ENCODE measurements around the gene DOCK1. TPM values are rescaled to one million over a fixed set of nuclear protein-coding genes. Genes with fewer than 3 reads are reported as not detected.

DOCK1 gene
- total RNA-seq, 2 donors from 2014 or later = 72.4 to 89.3 TPM

DNA sequence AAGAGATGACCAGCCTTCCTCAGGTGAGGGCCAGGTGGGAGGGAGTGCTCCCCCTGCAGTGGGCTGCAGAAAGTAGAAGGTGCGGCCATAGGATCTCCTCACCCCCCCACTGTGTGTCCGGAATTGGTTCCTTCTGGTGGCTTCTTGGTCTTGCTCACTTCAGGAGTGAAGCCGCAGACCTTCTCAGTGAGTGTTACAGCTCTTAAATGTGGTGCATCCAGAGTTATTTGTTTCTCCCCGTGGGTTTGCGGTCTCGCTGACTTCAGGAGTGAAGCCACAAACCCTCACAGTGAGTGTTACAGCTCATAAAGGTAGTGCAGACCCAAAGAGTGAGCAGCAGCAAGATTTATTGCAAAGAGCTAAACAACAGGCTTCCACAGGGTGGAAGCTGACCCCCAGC lies 553.6 kb downstream of the DOCK1 start:
- Mint-ChIP-seq H3K9me3 (peaks cover 13% of the 10 kb centered on the region), H3K4me1 (no peaks in the 10 kb centered on the region), H3K27me3 (ENCODE audit: insufficient read depth) (no peaks in the 10 kb centered on the region), H3K27ac (no peak overlapping the region), H3K4me3 (no peak overlapping the region), H3K36me3 (ENCODE audit: low read depth) (peaks cover 12% of the 10 kb centered on the region)
- H3K4me1 ChIP-seq (ENCODE audit: control insufficient read depth, insufficient read depth, low read length) = no peaks in the 10 kb centered on the region
- no peak overlapping the region for H3K9ac ChIP-seq (ENCODE audit: extremely low read depth, low read length, poor library complexity, severe bottlenecking)
- no peak overlapping the region for H3K27ac ChIP-seq (ENCODE audit: low read depth, low read length)
- peak; percentile 31 for DNase-seq
- TF ChIP-seq, protein P1, sequence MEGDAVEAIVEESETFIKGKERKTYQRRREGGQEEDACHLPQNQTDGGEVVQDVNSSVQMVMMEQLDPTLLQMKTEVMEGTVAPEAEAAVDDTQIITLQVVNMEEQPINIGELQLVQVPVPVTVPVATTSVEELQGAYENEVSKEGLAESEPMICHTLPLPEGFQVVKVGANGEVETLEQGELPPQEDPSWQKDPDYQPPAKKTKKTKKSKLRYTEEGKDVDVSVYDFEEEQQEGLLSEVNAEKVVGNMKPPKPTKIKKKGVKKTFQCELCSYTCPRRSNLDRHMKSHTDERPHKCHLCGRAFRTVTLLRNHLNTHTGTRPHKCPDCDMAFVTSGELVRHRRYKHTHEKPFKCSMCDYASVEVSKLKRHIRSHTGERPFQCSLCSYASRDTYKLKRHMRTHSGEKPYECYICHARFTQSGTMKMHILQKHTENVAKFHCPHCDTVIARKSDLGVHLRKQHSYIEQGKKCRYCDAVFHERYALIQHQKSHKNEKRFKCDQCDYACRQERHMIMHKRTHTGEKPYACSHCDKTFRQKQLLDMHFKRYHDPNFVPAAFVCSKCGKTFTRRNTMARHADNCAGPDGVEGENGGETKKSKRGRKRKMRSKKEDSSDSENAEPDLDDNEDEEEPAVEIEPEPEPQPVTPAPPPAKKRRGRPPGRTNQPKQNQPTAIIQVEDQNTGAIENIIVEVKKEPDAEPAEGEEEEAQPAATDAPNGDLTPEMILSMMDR (conservative IDR thresholded peaks at IDR 0.05) = no peak
- WGBS, 2 experiments (ENCODE audit: insufficient coverage in 1 of 2, insufficient read length in 1 of 2) = 83 to 85% methylated on average over 4 to 6 of the region's 6 CpGs
- no peaks in the 10 kb centered on the region for H3K36me3 ChIP-seq (ENCODE audit: control insufficient read depth, insufficient read depth, low read length)
- no peaks in the 10 kb centered on the region for H3K9me3 ChIP-seq (ENCODE audit: control insufficient read depth, low read length)
- H3K4me3 ChIP-seq (ENCODE audit: low read length) = no peak overlapping the region
- no peaks in the 10 kb centered on the region for H3K27me3 ChIP-seq (ENCODE audit: control insufficient read depth, insufficient read depth, low read length, poor library complexity, severe bottlenecking)

DNA sequence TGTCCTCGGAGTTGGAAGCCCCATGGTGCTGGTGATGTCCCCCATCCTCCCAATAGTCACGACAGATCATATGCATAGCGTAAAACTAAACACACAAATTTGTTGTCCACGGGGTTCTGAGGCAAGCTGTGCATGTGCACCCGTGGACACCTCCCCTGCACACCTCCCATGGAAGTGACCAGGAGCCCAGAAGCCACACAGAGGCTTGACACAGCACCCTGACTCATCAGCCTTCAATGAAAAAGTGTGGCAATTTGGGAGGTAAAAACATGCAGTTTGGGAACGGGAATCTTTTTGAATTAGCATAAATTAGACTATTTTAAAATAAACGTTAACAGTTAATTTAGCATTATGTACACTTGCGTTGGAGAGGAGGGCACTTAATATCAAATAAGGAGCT lies 554.7 kb downstream of the DOCK1 start:
- no peaks in the 10 kb centered on the region for H3K27me3 ChIP-seq (ENCODE audit: control insufficient read depth, insufficient read depth, low read length, poor library complexity, severe bottlenecking)
- Mint-ChIP-seq H3K9me3 (peaks cover 13% of the 10 kb centered on the region), H3K4me1 (no peaks in the 10 kb centered on the region), H3K4me3 (no peak overlapping the region), H3K27ac (no peak overlapping the region), H3K36me3 (ENCODE audit: low read depth) (peaks cover 12% of the 10 kb centered on the region), H3K27me3 (ENCODE audit: insufficient read depth) (no peaks in the 10 kb centered on the region)
- H3K9ac ChIP-seq (ENCODE audit: extremely low read depth, low read length, poor library complexity, severe bottlenecking) = no peak overlapping the region
- no peaks in the 10 kb centered on the region for H3K9me3 ChIP-seq (ENCODE audit: control insufficient read depth, low read length)
- H3K4me1 ChIP-seq (ENCODE audit: control insufficient read depth, insufficient read depth, low read length) = no peaks in the 10 kb centered on the region
- TF ChIP-seq, protein P1 (conservative IDR thresholded peaks at IDR 0.05) = no peak
- WGBS, 2 experiments (ENCODE audit: insufficient coverage in 1 of 2, insufficient read length in 1 of 2) = 84 to 85% methylated on average over 6 to 8 of the region's 8 CpGs
- H3K27ac ChIP-seq (ENCODE audit: low read depth, low read length) = no peak overlapping the region
- DNase-seq = no peak
- H3K4me3 ChIP-seq (ENCODE audit: low read length) = no peak overlapping the region
- no peaks in the 10 kb centered on the region for H3K36me3 ChIP-seq (ENCODE audit: control insufficient read depth, insufficient read depth, low read length)

DNA sequence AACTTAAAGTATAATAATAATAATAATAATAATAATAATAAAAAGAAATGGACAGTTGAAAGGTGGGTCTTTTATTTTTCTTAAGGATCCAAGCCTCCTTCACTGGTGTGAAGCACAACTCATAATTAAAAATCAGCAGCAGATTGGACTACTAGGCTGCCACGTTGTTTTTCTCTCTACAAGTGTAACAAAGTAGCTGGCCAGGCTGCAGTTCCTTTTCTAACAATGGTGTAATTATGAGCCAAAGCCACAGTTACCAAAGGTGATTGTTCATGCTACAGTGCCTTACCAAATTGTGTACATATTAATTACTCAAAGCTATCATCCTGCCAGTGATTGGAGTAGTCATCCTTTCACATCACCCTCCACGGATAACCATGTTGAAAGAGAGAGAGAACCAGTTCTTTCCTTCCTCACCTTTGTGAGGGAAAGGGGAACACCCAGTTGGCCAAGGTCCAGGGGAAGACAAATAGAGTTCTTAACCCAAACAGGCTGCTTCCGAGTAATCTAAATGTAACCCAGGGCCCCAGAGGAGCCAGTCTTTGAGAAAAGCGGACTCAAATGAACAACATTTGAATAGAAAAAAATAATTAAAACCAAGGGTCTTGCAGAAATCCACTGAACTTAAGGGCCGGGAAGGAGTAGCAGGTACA lies 557.5 kb downstream of the DOCK1 start:
- Histone ChIP-seq H3K4me3 (ENCODE audit: low read length) (no peak overlapping the region), H3K27ac (ENCODE audit: low read depth, low read length) (no peak overlapping the region), H3K4me1 (ENCODE audit: control insufficient read depth, insufficient read depth, low read length) (no peaks in the 10 kb centered on the region), H3K27me3 (ENCODE audit: control insufficient read depth, insufficient read depth, low read length, poor library complexity, severe bottlenecking) (no peaks in the 10 kb centered on the region), H3K9me3 (ENCODE audit: control insufficient read depth, low read length) (no peaks in the 10 kb centered on the region), H3K9ac (ENCODE audit: extremely low read depth, low read length, poor library complexity, severe bottlenecking) (no peak overlapping the region), H3K36me3 (ENCODE audit: control insufficient read depth, insufficient read depth, low read length) (no peaks in the 10 kb centered on the region)
- Mint-ChIP-seq H3K36me3 (ENCODE audit: low read depth) (peaks cover 3% of the 10 kb centered on the region), H3K4me3 (no peak overlapping the region), H3K4me1 (no peaks in the 10 kb centered on the region), H3K9me3 (peaks cover 13% of the 10 kb centered on the region), H3K27ac (no peak overlapping the region), H3K27me3 (ENCODE audit: insufficient read depth) (no peaks in the 10 kb centered on the region)
- TF ChIP-seq, protein P1 (conservative IDR thresholded peaks at IDR 0.05) = no peak
- 90 to 96% methylated on average over 3 to 5 of the region's 5 CpGs for WGBS, 2 experiments (ENCODE audit: insufficient coverage in 1 of 2, insufficient read length in 1 of 2)
- peak; percentile 11 for DNase-seq

Data from endodermal cell (in vitro differentiated cells).